Adrenal gland (tissue), 12 donors: ENCODE measurements around the gene CACNA1B. TPM values are rescaled to one million over a fixed set of nuclear protein-coding genes. Genes with fewer than 3 reads are reported as not detected.

Experiments used
- DNase-seq, 7 donors: peaks; one replicate each; pipeline ENCODE4 v3.0.0-alpha.2; 2019 to 2020
- H3K27ac ChIP-seq, 5 donors: fragments of 200-600 bp; sonication (generic) in 4 of 5; 1 replicate in 3 of 5; 2 replicates in 2 of 5; pipeline versions ENCODE4 v1.5.1 to v1.8.0; 2016 to 2020; ENCODE audit warnings: mild to moderate bottlenecking in 1 of 5
- H3K27me3 ChIP-seq: fragments of 200-600 bp; 2 replicates; pipeline ENCODE4 v1.8.0; 2021
- H3K36me3 ChIP-seq, 2 donors: fragments of 200-600 bp; replicated peaks in 1 of 2; 1 replicate in 1 of 2; 2 replicates in 1 of 2; pipeline versions ENCODE4 v1.5.1 to v1.8.0; 2018 to 2022
- H3K4me1 ChIP-seq, 2 donors: fragments of 200-600 bp; replicated peaks in 1 of 2; 1 replicate in 1 of 2; 2 replicates in 1 of 2; pipeline versions ENCODE4 v1.5.1 to v1.8.0; 2018 to 2021
- H3K4me3 ChIP-seq, 4 donors: fragments of 200-600 bp; sonication (generic) in 3 of 4; one replicate each; pipeline ENCODE4 v1.5.1; 2016 to 2018
- H3K9me3 ChIP-seq, 3 donors: fragments of 200-600 bp; sonication (generic) in 1 of 3; replicated peaks in 1 of 3; 1 replicate in 2 of 3; 2 replicates in 1 of 3; pipeline versions ENCODE4 v1.5.1 to v1.8.0; 2016 to 2021
- POLR2A ChIP-seq, 2 donors: fragments of 450-650 bp; IDR thresholded peaks; one replicate each; pipeline ENCODE4 v1.6.1; 2017; ENCODE audit warnings: antibody characterized with exemption in 2 of 2, mild to moderate bottlenecking in 2 of 2, moderate library complexity in 1 of 2
- WGBS, 4 donors: extraction: QIAGEN DNeasy Blood & Tissue Kit in 2 of 4; methylation state at CpG; one replicate each; pipeline versions ENCODE4 v1.1.5 to v1.1.7; 2013 to 2017; 5-methylcytosine and 5-hydroxymethylcytosine counted together
- intact Hi-C, 2 donors: fragments of 100-400 bp; cut with DNase I; formaldehyde crosslinking; loops; one replicate each; pipeline versions ENCODE4 v1.14.1 to v1.15.0; 2022 to 2023
- polyA plus RNA-seq, 3 donors: library from polyadenylated mRNA; stranded (reverse); fragments of 200-250 nt in 2 of 3; fragments of 350-450 nt in 1 of 3; fragmentation: Illumina TruSeq in 1 of 3; extraction: RNeasy Lipid Tissue Mini Kit (QIAGEN cat#74804) in 1 of 3; gene quantifications; one replicate each; pipeline ENCODE4 v1.2.3, GENCODE V29; 2013 to 2014
- total RNA-seq, 9 donors: library from RNA; depleted of rRNA in 4 of 9; stranded (reverse); fragments of >200 nt in 4 of 9; fragments of 120-200 nt in 1 of 9; fragmentation: NEBNext Ultra II Directional in 1 of 9; extraction: Animal tissue kit (Norgen Biotek cat#: 25700) in 1 of 9; gene quantifications; one replicate each; pipeline versions ENCODE4 v1.1.0 to v1.2.4, GENCODE V29; 2013 to 2023
- TF ChIP-seq, protein P1 (sequence below), 6 experiments: fragments of 450-650 bp in 4 of 6; fragments of 200-600 bp in 2 of 6; sonication (generic) in 1 of 6; IDR thresholded peaks; 1 replicate in 5 of 6; 2 replicates in 1 of 6; pipeline versions ENCODE4 v1.5.1 to v1.8.0; 2016 to 2021; ENCODE audit warnings: antibody characterized with exemption in 6 of 6, mild to moderate bottlenecking in 2 of 6, moderate library complexity in 1 of 6
- donor health status: healthy with polysubstance abuse.
- donor health status: Bipolar disorder and iron deficiency.
- donor health status: DM: yes; HTN: yes; CAD: no.
- donor health status: DM: no; HTN: no; CAD: no.
- donor health status: DM: no; HTN: no; CAD: no.
- donor health status: DM: yes; HTN: yes; CAD: no.

The CACNA1B gene
- total and polyA plus RNA-seq, 12 donors, result 0.04 to 4.9 (median 1.1) TPM; not detected in 1

DNA sequence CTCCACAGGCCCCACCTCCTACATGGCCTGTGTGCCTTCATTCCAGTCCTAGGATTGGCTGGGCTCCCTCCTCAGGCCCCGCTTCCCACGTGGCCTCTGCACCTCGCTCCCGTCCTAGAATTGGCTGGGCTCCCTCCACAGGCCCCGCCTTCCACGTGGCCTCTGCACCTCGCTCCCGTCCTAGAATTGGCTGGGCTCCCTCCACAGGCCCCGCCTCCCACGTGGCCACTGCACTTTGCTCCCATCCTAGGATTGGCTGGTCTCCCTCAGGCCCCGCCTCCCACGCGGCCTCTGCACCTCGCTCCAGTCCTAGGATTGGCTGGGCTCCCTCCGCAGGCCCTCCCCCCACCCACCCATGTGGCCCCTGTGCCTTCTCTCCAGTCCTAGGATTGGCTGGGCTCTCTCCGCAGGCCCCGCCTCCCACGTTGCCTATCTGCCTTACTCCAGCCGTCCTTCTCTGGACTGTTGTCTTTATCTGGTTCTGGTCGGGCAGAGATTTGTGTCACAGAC lies 45.3 kb upstream of the CACNA1B start:
- peaks cover 0 to 44% of the 10 kb centered on the region in 2 donors for H3K36me3 ChIP-seq
- WGBS, 4 donors, result 94 to 97% (median 97%) methylated on average over 19 to 20 of the region's 20 CpGs
- DNase-seq, result no peak

DNA sequence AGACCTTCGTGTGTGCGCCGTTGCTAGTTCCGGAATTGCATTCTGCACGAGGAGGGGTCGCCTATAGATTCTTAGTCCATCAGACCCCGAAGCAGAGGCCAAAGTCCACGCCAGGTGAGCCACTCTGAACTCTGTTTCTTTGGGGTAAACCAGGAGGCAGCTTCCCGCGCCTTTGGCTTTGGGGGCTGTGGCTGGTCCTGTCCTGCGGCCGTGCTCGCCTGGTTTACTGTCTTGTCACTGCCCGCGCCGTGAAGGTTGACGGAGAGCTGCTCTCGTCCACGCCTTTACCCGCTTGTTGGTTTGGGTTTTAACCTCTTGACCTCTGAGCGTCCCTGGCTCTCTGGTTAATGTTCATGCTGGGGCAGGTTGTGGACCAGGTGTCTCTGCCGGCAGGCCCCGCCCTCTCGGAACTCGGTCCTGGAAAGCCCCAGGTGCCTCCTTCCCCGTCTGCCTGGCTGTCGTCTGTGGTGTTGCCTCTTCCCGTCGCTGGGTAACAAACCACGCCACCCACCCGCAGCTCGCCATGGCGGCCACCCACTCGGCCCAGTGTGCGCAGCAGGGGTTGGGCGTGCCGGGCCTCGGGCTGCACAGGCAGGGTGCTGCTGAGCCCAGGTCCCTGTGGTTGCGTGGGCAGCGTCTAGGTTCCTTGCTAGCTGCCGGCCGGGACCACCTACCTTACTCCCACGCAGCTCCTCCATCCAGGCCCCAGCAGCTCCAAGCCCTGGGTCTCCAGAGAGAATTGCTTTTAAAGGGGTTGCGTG lies 44.6 kb upstream of the CACNA1B start:
- intact Hi-C loops, result no loop called here
- 95 to 97% (median 96%) methylated on average over 26 to 44 of the region's 44 CpGs for WGBS, 4 donors
- Histone ChIP-seq H3K27me3 (no peaks in the 10 kb centered on the region), H3K9me3 (no peaks in the 10 kb centered on the region), H3K4me3 (no peak overlapping the region), H3K36me3 (peaks cover 0 to 44% of the 10 kb centered on the region in 2 donors), H3K27ac (no peak overlapping the region), H3K4me1 (no peaks in the 10 kb centered on the region)
- DNase-seq, result no peak
- TF ChIP-seq, protein P1, sequence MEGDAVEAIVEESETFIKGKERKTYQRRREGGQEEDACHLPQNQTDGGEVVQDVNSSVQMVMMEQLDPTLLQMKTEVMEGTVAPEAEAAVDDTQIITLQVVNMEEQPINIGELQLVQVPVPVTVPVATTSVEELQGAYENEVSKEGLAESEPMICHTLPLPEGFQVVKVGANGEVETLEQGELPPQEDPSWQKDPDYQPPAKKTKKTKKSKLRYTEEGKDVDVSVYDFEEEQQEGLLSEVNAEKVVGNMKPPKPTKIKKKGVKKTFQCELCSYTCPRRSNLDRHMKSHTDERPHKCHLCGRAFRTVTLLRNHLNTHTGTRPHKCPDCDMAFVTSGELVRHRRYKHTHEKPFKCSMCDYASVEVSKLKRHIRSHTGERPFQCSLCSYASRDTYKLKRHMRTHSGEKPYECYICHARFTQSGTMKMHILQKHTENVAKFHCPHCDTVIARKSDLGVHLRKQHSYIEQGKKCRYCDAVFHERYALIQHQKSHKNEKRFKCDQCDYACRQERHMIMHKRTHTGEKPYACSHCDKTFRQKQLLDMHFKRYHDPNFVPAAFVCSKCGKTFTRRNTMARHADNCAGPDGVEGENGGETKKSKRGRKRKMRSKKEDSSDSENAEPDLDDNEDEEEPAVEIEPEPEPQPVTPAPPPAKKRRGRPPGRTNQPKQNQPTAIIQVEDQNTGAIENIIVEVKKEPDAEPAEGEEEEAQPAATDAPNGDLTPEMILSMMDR (IDR thresholded peaks at IDR 0.05), result no peak
- no peak for TF ChIP-seq POLR2A (IDR thresholded peaks at IDR 0.05)

More for the DNA sequence above, 45.3 kb upstream of the CACNA1B start:
- intact Hi-C loops, result no loop called here
- Histone ChIP-seq H3K9me3 (no peaks in the 10 kb centered on the region), H3K27me3 (no peaks in the 10 kb centered on the region), H3K27ac (no peak overlapping the region), H3K4me3 (no peak overlapping the region), H3K4me1 (no peaks in the 10 kb centered on the region)
- TF ChIP-seq POLR2A (IDR thresholded peaks at IDR 0.05), result no peak
- TF ChIP-seq, protein P1 (IDR thresholded peaks at IDR 0.05), result no peak

DNA sequence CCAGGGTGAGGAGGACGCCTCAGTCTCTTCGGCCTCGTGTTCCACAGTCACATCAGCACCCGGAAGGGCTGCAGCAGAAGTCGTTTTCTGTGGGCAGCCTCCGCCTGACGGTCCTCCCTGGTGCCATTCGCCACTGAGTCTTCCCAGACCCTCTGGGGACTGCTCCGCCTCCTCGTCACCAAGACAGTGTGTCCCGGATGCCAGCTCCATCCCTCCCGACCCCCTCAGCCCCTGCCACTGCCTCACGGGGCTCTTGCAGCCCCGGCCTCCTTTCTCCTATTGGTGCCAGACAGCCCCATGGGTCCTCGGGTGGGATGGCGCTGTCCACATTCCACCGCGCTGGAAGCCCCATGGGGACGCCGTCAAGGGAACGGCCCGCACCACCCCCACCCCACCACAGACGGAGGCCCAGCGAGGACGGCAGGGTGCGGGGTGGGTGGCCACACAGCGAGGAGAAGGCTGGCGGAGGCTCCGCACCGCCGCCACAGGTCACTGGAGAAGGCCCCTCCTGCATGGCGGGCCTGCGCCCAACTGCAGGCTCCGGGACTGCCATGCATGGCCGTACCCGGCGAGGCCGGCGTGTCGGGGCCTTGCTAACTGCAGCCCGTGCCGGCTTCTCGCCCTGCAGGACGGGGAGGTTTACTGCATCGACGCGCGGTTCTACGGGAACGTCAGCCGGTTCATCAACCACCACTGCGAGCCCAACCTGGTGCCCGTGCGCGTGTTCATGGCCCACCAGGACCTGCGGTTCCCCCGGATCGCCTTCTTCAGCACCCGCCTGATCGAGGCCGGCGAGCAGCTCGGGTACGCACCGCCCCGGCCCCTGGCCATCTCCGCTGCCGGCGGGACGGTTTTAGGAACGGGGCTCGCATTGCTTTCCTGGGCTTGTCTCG lies 43.6 kb upstream of the CACNA1B start:
- 92 to 97% (median 97%) methylated on average over 39 to 73 of the region's 73 CpGs for WGBS, 4 donors
- H3K4me3 ChIP-seq, result no peak overlapping the region
- no peak for DNase-seq

More for the DNA sequence above, 43.6 kb upstream of the CACNA1B start:
- Histone ChIP-seq H3K27me3 (no peaks in the 10 kb centered on the region), H3K9me3 (no peaks in the 10 kb centered on the region), H3K4me1 (no peaks in the 10 kb centered on the region), H3K36me3 (peaks cover 0 to 44% of the 10 kb centered on the region in 2 donors), H3K27ac (no peak overlapping the region)
- intact Hi-C loops, result no loop called here
- TF ChIP-seq POLR2A (IDR thresholded peaks at IDR 0.05), result no peak
- TF ChIP-seq, protein P1 (IDR thresholded peaks at IDR 0.05), result no peak
